NCI-H446 (cell line): ENCODE results near the gene STARD13.
"Not testable (repeated sequence)": the region's sequence is repeated elsewhere in the genome, so short reads cannot be mapped to it uniquely, and the experiment has no call there.

ENCODE experiments used
- DNase-seq, 2 experiments: peaks; one replicate each; lab custom pipeline; 2025; lab: John Stamatoyannopoulos, UW

STARD13 gene

GRCh38 chr13:33177340-33178208 lies 108.0 kb downstream of the STARD13 start:
- not testable (repeated sequence) for DNase-seq

GRCh38 chr13:33176526-33176925 lies 109.0 kb downstream of the STARD13 start:
- DNase-seq, result no peak

GRCh38 chr13:33175991-33176390 lies 109.6 kb downstream of the STARD13 start:
- no peak for DNase-seq

- DNase-seq, result no peak
These were observed 110.6 kb downstream of the STARD13 start for GRCh38 chr13:33174931-33175330.

GRCh38 chr13:33174491-33174890 lies 111.1 kb downstream of the STARD13 start:
- DNase-seq, result peak in 1 of 2 experiments; percentile 20

GRCh38 chr13:33172911-33173310 lies 112.6 kb downstream of the STARD13 start:
- no peak for DNase-seq

GRCh38 chr13:33172400-33172799 lies 113.2 kb downstream of the STARD13 start:
- DNase-seq, result no peak

GRCh38 chr13:33169273-33169980 lies 116.1 kb downstream of the STARD13 start:
- DNase-seq, result no peak

GRCh38 chr13:33168321-33168960 lies 117.1 kb downstream of the STARD13 start:
- DNase-seq, result no peak

GRCh38 chr13:33167491-33167890 lies 118.1 kb downstream of the STARD13 start:
- DNase-seq, result no peak

- no peak for DNase-seq
These were observed 119.8 kb downstream of the STARD13 start for GRCh38 chr13:33165787-33166186.

- no peak for DNase-seq
These were observed 121.2 kb downstream of the STARD13 start for GRCh38 chr13:33164331-33164730.

- not testable (repeated sequence) for DNase-seq
These were observed 122.8 kb downstream of the STARD13 start for GRCh38 chr13:33162725-33163124.

- DNase-seq, result no peak
These were observed 126.7 kb downstream of the STARD13 start for GRCh38 chr13:33158816-33159215.

GRCh38 chr13:33158271-33158670 lies 127.3 kb downstream of the STARD13 start:
- no peak for DNase-seq

- no peak for DNase-seq
These were observed 130.6 kb downstream of the STARD13 start for GRCh38 chr13:33154911-33155310.

GRCh38 chr13:33153421-33154404 lies 131.8 kb downstream of the STARD13 start:
- no peak for DNase-seq

- DNase-seq, result no peak
These were observed 133.2 kb downstream of the STARD13 start for GRCh38 chr13:33152389-33152788.

- DNase-seq, result no peak
These were observed 134.9 kb downstream of the STARD13 start for GRCh38 chr13:33150662-33151061.

- peak in 1 of 2 experiments; percentile 70 for DNase-seq
These were observed 135.4 kb downstream of the STARD13 start for GRCh38 chr13:33150126-33150525.

GRCh38 chr13:33147832-33148231 lies 137.7 kb downstream of the STARD13 start:
- DNase-seq, result no peak
